HG03066 (cell line): ENCODE results near the gene MIX23.

ENCODE experiments used
- ATAC-seq: cut with Tn5 transposase; IDR thresholded peaks from one replicate; pipeline ENCODE4 v1.9.1; 2021; ENCODE audit warnings: low read depth; ENCODE audit not compliant: unreplicated experiment

Gene MIX23

GRCh38 chr3:122382888-122383666 is at the start of gene MIX23:
MIX23 (minus strand) TSS chr3:122383231; CDS start chr3:122383224, 7 bp downstream.
- peak; percentile 49 for ATAC-seq

GRCh38 chr3:122430371-122430770 is 47.3 kb upstream of the MIX23 start:
- ATAC-seq = no peak

GRCh38 chr3:122427857-122428471 is 44.9 kb upstream of the MIX23 start:
- no peak for ATAC-seq

GRCh38 chr3:122421836-122422235 is 38.8 kb upstream of the MIX23 start:
- no peak for ATAC-seq

GRCh38 chr3:122421101-122421500 is 38.1 kb upstream of the MIX23 start:
- no peak for ATAC-seq

- no peak for ATAC-seq
Observed at GRCh38 chr3:122416966-122417365, 33.9 kb upstream of the MIX23 start.

GRCh38 chr3:122415762-122416654 is 33.0 kb upstream of the MIX23 start, which contains the start of gene WDR5B:
WDR5B (minus strand) TSS chr3:122416062; CDS start chr3:122415528, 534 bp downstream.
- ATAC-seq = peak; percentile 84

- peak; percentile 58 for ATAC-seq
Observed at GRCh38 chr3:122415104-122415744, 32.2 kb upstream of the MIX23 start.

- ATAC-seq = no peak
Observed at GRCh38 chr3:122414391-122414790, 31.4 kb upstream of the MIX23 start.

- no peak for ATAC-seq
Observed at GRCh38 chr3:122410639-122411038, 27.6 kb upstream of the MIX23 start.

- no peak for ATAC-seq
Observed at GRCh38 chr3:122410111-122410510, 27.1 kb upstream of the MIX23 start.

- ATAC-seq = no peak
Observed at GRCh38 chr3:122409446-122409845, 26.4 kb upstream of the MIX23 start.

- no peak for ATAC-seq
Observed at GRCh38 chr3:122407946-122408345, 24.9 kb upstream of the MIX23 start.

- ATAC-seq = no peak
Observed at GRCh38 chr3:122406198-122406597, 23.2 kb upstream of the MIX23 start.

GRCh38 chr3:122405015-122405414 is 22.0 kb upstream of the MIX23 start:
- ATAC-seq = no peak

GRCh38 chr3:122403489-122403888 is 20.5 kb upstream of the MIX23 start:
- ATAC-seq = no peak

GRCh38 chr3:122398920-122399319 is 15.9 kb upstream of the MIX23 start:
- ATAC-seq = no peak

GRCh38 chr3:122397201-122397600 is 14.2 kb upstream of the MIX23 start:
- no peak for ATAC-seq

GRCh38 chr3:122396511-122396910 is 13.5 kb upstream of the MIX23 start:
- no peak for ATAC-seq

GRCh38 chr3:122395582-122395981 is 12.6 kb upstream of the MIX23 start:
- no peak for ATAC-seq

GRCh38 chr3:122394173-122394572 is 11.1 kb upstream of the MIX23 start:
- no peak for ATAC-seq
